GM10847 (cell line): ENCODE results near the gene SAMD3.

Source experiments
- POLR2A ChIP-seq: IDR thresholded peaks from 2 replicates; pipeline ENCODE4 v1.6.1; 2011; ENCODE audit not compliant: insufficient read length; ENCODE audit errors: extremely low read depth

SAMD3 gene

DNA sequence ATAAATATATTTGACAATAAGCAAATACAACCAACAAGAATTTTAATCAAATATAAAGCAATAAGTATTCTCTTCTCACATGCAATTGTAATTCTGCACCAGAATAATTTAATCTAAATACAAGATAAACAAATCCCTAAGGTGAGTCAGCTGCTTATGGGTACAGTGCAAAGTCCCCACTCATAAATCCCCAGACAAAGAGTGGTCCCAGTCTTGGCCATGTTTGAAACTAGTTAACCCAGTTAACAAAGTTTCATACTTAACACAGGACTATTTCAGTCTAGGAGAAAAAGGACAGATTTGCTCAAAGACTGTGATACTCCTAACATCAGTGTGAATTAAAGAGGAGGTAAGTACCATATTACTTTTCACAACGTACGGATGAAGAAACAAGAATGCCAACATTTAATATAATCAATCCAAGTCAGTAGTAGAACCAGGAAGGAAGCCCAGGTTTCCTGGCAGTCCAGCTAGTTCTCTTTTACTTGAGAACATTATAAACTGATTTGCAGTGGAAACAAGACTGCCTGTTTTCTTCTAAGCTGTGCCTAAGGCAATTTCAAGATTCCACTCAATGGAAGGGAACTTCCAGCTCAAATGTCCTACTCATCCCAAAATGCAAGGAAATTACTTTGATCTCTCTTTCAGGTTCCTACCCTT, 10.4 kb downstream of the SAMD3 start:
- TF ChIP-seq POLR2A = no peak

DNA sequence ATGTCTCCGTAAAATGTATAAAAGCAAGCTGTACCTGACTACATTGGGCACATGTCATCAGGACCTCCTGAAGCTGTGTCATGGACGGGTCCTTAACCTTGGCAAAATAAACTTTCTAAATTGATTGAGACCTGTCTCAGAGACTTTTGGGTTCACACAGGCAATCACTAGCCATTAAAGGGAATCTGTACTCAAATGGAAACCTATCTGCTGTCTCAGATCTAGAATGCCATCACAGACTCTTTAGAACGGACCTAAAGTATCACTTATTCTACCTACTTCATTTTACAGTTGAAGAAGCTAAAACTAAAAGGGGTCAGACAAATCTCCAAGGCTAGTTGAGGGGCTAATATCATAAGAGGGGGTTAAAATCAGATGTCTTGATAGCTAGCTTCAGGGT, 11.1 kb downstream of the SAMD3 start:
- no peak for TF ChIP-seq POLR2A

DNA sequence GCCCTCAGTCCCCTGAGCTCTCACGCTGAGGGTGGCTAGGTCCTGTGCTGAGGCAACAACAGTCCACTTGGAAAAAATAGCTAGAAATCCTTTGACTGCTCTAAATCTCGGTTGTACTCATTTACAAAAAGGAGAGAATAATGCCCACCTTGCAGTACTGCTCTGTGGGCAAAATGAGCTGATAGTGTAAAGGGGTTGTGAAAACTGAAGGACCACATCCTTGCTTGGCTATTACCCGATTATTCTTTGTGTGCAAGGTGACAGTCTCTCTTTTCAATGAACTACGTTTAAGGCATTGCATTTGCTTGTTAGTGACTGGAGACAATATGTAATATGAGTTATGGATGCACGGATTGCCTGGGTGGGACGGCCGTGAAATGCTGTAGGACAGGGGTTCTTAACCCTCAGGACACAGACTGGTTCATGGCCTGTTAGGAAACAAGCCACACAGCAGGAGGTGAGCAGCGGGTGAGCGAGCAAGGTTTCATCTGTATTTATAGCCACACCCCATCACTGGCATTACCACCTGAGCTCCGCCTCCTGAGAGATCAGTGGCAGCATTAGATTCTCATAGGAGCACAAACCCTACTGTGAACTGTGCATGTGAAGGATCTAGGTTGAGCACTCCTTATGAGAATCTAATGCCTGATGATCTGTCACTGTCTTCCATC, 14.6 kb downstream of the SAMD3 start:
- TF ChIP-seq POLR2A = no peak

GRCh38 chr6:130206479-130206878, 16.3 kb downstream of the SAMD3 start:
- TF ChIP-seq POLR2A = no peak

DNA sequence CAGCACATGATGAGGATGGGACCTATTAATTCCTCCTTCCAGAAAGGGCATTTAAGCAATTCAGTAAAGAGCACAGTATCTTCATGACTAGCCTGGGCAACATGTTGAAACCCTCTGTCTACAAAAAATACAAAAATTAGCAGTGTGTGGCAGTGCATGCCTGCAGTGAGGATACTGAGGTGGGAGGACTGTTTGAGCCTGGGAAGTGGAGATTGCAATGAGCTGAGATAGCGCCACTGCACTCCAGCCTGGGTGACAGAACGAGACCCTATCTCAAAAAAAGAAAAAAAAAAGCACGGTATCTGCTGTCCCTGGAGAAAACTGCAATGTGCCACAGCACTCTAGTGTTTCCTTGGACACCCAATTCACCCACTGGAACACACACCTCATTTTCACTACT, 18.4 kb downstream of the SAMD3 start:
- TF ChIP-seq POLR2A = no peak

- TF ChIP-seq POLR2A = no peak
Observed at GRCh38 chr6:130203370-130203769, 19.4 kb downstream of the SAMD3 start.

GRCh38 chr6:130202782-130203181, 20.0 kb downstream of the SAMD3 start:
- TF ChIP-seq POLR2A = no peak

GRCh38 chr6:130200020-130200419, 22.7 kb downstream of the SAMD3 start:
- TF ChIP-seq POLR2A = no peak

- no peak for TF ChIP-seq POLR2A
Observed at GRCh38 chr6:130198483-130199035, 24.2 kb downstream of the SAMD3 start.

DNA sequence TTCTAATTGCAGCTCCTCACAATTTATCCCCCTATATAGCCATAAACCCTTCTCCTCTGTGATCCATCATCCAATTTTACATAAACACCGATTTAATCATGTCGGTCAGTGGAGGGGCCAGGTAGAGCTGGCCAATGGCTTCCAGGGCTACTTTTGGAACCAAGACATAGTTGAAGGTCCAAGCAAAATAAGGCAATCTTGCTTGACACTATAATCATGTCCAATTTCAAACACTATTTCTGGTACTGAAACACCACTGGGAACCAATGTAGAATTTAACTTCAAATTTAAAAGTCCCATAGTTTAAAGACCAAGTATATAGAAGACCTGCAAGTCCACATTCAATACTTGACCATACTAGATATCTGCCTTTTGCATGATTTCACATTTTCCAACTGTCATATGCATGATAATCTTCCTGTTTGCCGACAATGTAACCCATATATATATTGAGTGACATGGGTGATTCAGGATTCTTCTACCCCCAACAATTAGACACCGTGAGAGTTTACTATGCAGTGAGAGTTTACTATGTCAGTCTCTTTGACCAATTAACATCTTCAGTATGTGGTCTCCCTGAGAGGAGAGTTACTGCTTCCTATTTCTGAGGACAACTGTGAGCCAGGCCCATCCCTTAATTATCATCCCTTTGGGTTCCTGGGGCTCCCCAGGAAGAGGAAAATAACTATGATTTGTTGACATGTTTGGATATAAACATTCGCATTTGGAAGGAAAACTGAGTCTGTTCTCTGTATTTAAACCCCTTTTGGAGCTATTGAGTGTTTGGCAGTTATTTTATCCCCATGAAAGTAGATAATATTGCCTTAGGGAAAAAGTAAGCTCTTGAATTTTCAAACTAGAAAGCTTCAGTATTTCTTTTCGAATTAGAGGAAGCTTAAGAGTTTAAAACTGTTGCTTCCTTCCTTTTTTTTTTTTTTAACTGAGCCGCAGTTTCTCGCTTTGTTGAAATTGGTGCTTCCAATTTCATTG, 31.8 kb downstream of the SAMD3 start:
- TF ChIP-seq POLR2A = no peak

DNA sequence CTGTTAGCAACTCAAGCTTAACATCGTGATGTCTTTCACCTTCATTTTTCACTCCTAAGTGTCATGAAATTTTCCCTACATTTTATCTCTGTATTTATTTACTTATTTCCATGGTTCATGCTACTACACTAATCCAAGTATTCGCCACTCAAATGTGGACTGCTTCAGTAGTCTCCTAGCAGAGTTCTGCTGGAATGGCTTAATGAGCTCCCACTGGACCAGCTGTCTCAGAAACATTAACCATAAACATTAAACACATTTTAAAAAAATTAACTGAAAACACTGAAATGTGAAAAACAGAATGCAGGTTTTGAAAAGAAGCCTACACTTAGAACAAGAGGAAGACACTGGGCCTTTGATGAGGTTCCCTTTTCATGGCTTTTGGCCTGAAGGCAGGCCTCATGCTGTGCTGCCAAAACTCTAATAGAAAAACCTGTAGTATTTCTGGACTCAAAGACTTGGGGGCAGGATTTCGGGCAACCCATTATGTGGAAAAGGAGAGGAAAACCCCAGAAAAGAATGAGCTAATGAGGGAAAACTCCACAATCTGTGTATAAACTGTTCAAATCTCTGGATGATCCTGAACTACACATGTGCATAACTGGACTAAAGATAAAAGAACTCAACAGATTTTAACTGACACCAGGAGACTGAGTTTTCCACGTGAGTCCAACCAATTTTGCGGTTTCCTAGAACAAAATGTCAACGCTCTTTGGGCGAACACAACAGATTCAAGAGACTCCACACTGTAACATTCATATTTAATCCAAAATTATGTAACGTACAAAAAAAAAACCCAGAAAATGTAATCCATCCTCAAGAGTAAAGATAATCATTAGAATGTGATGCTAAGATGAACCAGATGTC, 33.0 kb downstream of the SAMD3 start:
- TF ChIP-seq POLR2A = no peak

GRCh38 chr6:130188207-130188899, 34.4 kb downstream of the SAMD3 start:
- no peak for TF ChIP-seq POLR2A

DNA sequence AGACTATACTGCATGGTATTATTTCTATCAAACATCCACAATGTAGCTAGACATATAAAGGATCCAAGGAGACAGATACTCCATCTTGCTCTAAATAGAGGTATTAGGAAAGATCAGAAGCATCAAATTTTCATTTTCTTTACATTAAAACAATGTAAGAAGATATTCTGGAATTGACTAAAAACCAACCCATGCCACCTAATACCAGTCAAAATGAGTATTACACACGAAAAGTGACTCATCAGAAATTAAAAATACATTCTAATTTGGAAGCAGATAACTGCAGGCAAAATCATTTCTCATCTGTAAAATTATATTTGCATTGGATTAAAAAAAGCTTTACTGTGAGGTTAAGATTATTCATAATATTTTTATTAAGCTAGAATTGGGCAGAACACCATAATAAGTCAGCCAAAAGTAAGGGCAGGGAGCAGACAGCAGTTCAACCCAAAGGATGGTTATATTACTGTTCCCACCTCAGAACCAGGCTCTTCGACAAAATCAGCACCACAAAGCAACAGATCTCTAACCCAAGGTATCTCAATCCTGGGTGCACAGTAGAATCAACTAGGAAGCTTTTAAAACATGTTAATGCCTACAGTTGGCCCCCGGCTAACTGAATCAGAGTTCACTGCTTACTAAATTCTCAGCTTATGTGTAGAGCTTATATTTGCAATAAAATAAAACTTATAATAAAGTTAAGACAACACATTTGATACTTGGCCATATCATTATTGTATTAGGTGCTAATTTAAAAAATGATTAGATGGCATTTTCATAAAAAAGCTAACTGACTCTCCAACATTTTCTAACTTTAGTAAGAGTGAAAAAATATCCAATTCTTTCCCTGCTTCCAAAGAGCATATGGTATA, 35.2 kb downstream of the SAMD3 start:
- no peak for TF ChIP-seq POLR2A

- TF ChIP-seq POLR2A = no peak
Observed at GRCh38 chr6:130185658-130186057, 37.1 kb downstream of the SAMD3 start.
